ENCODE data around the gene ANLN.

GRCh38 chr7:36344622-36345021 is 45.0 kb upstream of the ANLN start:
- TF ChIP-seq CTCF (IDR thresholded peaks at IDR 0.05; ENCODE audit: borderline replicate concordance, extremely low read depth, low read length, poor library complexity, severe bottlenecking) (no peak), EZH2 (IDR thresholded peaks at IDR 0.05; ENCODE audit: borderline replicate concordance, low read depth, low read length, severe bottlenecking) (no peak)

All from DND-41 (cell line).